ENCODE results near the gene FOXI1. TPM values are rescaled to one million over a fixed set of nuclear protein-coding genes. Genes with fewer than 3 reads are reported as not detected.

FOXI1 gene
- total RNA-seq, 4 donors from 2014 or later: not detected

GRCh38 chr5:170154297-170154696, 48.6 kb downstream of the FOXI1 start:
- Histone ChIP-seq H3K4me3 (replicated peaks in 1 of 3) (no peak overlapping the region), H3K27me3 (no peaks in the 10 kb centered on the region), H3K9me3 (no peaks in the 10 kb centered on the region), H3K36me3 (no peaks in the 10 kb centered on the region), H3K4me1 (peaks cover 7 to 11% of the 10 kb centered on the region in 2 donors), H3K27ac (no peak overlapping the region)
- TF ChIP-seq, protein P1, sequence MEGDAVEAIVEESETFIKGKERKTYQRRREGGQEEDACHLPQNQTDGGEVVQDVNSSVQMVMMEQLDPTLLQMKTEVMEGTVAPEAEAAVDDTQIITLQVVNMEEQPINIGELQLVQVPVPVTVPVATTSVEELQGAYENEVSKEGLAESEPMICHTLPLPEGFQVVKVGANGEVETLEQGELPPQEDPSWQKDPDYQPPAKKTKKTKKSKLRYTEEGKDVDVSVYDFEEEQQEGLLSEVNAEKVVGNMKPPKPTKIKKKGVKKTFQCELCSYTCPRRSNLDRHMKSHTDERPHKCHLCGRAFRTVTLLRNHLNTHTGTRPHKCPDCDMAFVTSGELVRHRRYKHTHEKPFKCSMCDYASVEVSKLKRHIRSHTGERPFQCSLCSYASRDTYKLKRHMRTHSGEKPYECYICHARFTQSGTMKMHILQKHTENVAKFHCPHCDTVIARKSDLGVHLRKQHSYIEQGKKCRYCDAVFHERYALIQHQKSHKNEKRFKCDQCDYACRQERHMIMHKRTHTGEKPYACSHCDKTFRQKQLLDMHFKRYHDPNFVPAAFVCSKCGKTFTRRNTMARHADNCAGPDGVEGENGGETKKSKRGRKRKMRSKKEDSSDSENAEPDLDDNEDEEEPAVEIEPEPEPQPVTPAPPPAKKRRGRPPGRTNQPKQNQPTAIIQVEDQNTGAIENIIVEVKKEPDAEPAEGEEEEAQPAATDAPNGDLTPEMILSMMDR (IDR thresholded peaks at IDR 0.05): no peak
- TF ChIP-seq POLR2A (IDR thresholded peaks at IDR 0.05): no peak
- intact Hi-C loops (cut with DNase I): no loop called here
- DNase-seq: no peak
- 90% methylated on average over 4 of the region's 4 CpGs for whole genome bisulfite sequencing, 2 donors

- Histone ChIP-seq H3K27ac (no peak overlapping the region), H3K36me3 (no peaks in the 10 kb centered on the region), H3K4me3 (replicated peaks in 1 of 3) (no peak overlapping the region), H3K27me3 (no peaks in the 10 kb centered on the region), H3K4me1 (peaks cover 7 to 11% of the 10 kb centered on the region in 2 donors), H3K9me3 (no peaks in the 10 kb centered on the region)
- intact Hi-C loops (cut with DNase I): no loop called here
- WGBS, 2 donors: 76 to 92% methylated on average over 2 of the region's 2 CpGs
- no peak for TF ChIP-seq POLR2A (IDR thresholded peaks at IDR 0.05)
- TF ChIP-seq, protein P1 (IDR thresholded peaks at IDR 0.05): no peak
- DNase-seq: no peak
Observed at GRCh38 chr5:170154744-170155143, 49.0 kb downstream of the FOXI1 start.

- Histone ChIP-seq H3K36me3 (no peaks in the 10 kb centered on the region), H3K4me3 (replicated peaks in 1 of 3) (no peak overlapping the region), H3K27ac (no peak overlapping the region), H3K4me1 (peaks cover 7 to 11% of the 10 kb centered on the region in 2 donors), H3K9me3 (no peaks in the 10 kb centered on the region), H3K27me3 (no peaks in the 10 kb centered on the region)
- no peak for DNase-seq
- 92 to 96% methylated on average over 3 of the region's 3 CpGs for WGBS, 2 donors
- TF ChIP-seq, protein P1 (IDR thresholded peaks at IDR 0.05): no peak
- TF ChIP-seq POLR2A (IDR thresholded peaks at IDR 0.05): no peak
- intact Hi-C loops (cut with DNase I): no loop called here
Observed at GRCh38 chr5:170155771-170156170, 50.1 kb downstream of the FOXI1 start.

GRCh38 chr5:170159101-170159698, 53.5 kb downstream of the FOXI1 start:
- no peaks in the 10 kb centered on the region for H3K36me3 ChIP-seq
- WGBS, 2 donors: 74 to 83% methylated on average over 5 of the region's 5 CpGs
- intact Hi-C loops (cut with DNase I): no loop called here
- no peaks in the 10 kb centered on the region for H3K4me1 ChIP-seq
- no peak for DNase-seq
- no peak overlapping the region for H3K27ac ChIP-seq
- H3K27me3 ChIP-seq: no peaks in the 10 kb centered on the region
- no peaks in the 10 kb centered on the region for H3K9me3 ChIP-seq
- no peak overlapping the region for H3K4me3 ChIP-seq (replicated peaks in 1 of 3)
- no peak for TF ChIP-seq POLR2A (IDR thresholded peaks at IDR 0.05)
- TF ChIP-seq, protein P1 (IDR thresholded peaks at IDR 0.05): no peak

Other genes starting within 250 kb of the FOXI1 start
- not detected for gene INSYN2B, start 125.4 kb upstream of the FOXI1 start, total RNA-seq
- gene C5orf58, start 127.1 kb downstream of the FOXI1 start, total RNA-seq: not detected
- 10 to 100 TPM in 1 of 4 donors, 1 to 10 TPM in 3; 3.2 to 22.7 (median 6.9) TPM for gene LCP2, start 191.9 kb downstream of the FOXI1 start, total RNA-seq